T-helper 17 cell (primary cell): ENCODE results near the gene TDRD9. TPM values are rescaled to one million over a fixed set of nuclear protein-coding genes. Genes with fewer than 3 reads are reported as not detected.

Source experiments
- ATAC-seq: fragments of 150-1000 bp; cut with Tn5 transposase; 2 replicates; pipeline ENCODE4 v1.10.0; 2021; ENCODE audit warnings: mild to moderate bottlenecking, moderate library complexity
- DNase-seq, 3 donors: peaks; one replicate each; pipeline versions ENCODE4 v3.0.0 to v3.0.0-alpha.2; 2020 to 2021
- H3K9me3 ChIP-seq: one replicate; pipeline ENCODE4 v1.7.0; 2013; ENCODE audit warnings: low read length, mild to moderate bottlenecking; ENCODE audit not compliant: control insufficient read depth, poor library complexity, severe bottlenecking
- H3K27ac Mint-ChIP-seq: one replicate; pipeline ENCODE4 v1.8.0; 2022; ENCODE audit warnings: mild to moderate bottlenecking, moderate library complexity, mixed read lengths
- H3K27me3 Mint-ChIP-seq: one replicate; pipeline ENCODE4 v1.8.0; 2022; ENCODE audit warnings: mixed read lengths
- H3K36me3 Mint-ChIP-seq: one replicate; pipeline ENCODE4 v1.8.0; 2022; ENCODE audit warnings: low read depth, mixed read lengths
- H3K4me1 Mint-ChIP-seq: one replicate; pipeline ENCODE4 v1.8.0; 2022; ENCODE audit warnings: mild to moderate bottlenecking, mixed read lengths
- H3K4me3 Mint-ChIP-seq: one replicate; pipeline ENCODE4 v1.8.0; 2022; ENCODE audit warnings: mild to moderate bottlenecking, moderate library complexity, mixed read lengths
- total RNA-seq, 4 donors: library from RNA in 2 of 4; stranded (reverse) in 2 of 4; gene quantifications; one replicate each; pipeline ENCODE4 v1.2.3 and lab custom pipeline; 2022 to 2026

TDRD9 gene
- total RNA-seq, 2 donors from 2014 or later = 1.0 TPM; not detected in 1

- H3K4me1 Mint-ChIP-seq = no peaks in the 10 kb centered on the region
- no peak for ATAC-seq
- no peak overlapping the region for H3K27ac Mint-ChIP-seq
- peaks cover 82% of the 10 kb centered on the region for H3K27me3 Mint-ChIP-seq
- no peak for DNase-seq
- no peak overlapping the region for H3K4me3 Mint-ChIP-seq
- no peaks in the 10 kb centered on the region for H3K9me3 ChIP-seq
- peaks cover 4% of the 10 kb centered on the region for H3K36me3 Mint-ChIP-seq
Observed at GRCh38 chr14:104037903-104038302, 109.6 kb downstream of the TDRD9 start.

- DNase-seq = no peak
- H3K4me3 Mint-ChIP-seq = no peak overlapping the region
- no peak overlapping the region for H3K27ac Mint-ChIP-seq
- peaks cover 76% of the 10 kb centered on the region for H3K27me3 Mint-ChIP-seq
- H3K4me1 Mint-ChIP-seq = no peaks in the 10 kb centered on the region
- H3K9me3 ChIP-seq = no peaks in the 10 kb centered on the region
- H3K36me3 Mint-ChIP-seq = peaks cover 4% of the 10 kb centered on the region
- no peak for ATAC-seq
Observed at GRCh38 chr14:104039214-104039613, 111.0 kb downstream of the TDRD9 start.

- Mint-ChIP-seq H3K27ac (no peak overlapping the region), H3K27me3 (peaks cover 74% of the 10 kb centered on the region), H3K36me3 (peaks cover 4% of the 10 kb centered on the region), H3K4me3 (no peak overlapping the region), H3K4me1 (no peaks in the 10 kb centered on the region)
- DNase-seq (no peak), ATAC-seq (no peak)
- no peaks in the 10 kb centered on the region for H3K9me3 ChIP-seq
Observed at GRCh38 chr14:104040539-104040938, 112.3 kb downstream of the TDRD9 start.

GRCh38 chr14:104041430-104042104, 113.3 kb downstream of the TDRD9 start:
- no peaks in the 10 kb centered on the region for H3K9me3 ChIP-seq
- Mint-ChIP-seq H3K27ac (no peak overlapping the region), H3K4me3 (no peak overlapping the region), H3K36me3 (peaks cover 4% of the 10 kb centered on the region), H3K4me1 (no peaks in the 10 kb centered on the region), H3K27me3 (peaks cover 75% of the 10 kb centered on the region)
- ATAC-seq (no peak), DNase-seq (no peak)

GRCh38 chr14:104044016-104044415, 115.8 kb downstream of the TDRD9 start:
- Mint-ChIP-seq H3K27me3 (peaks cover 62% of the 10 kb centered on the region), H3K27ac (no peak overlapping the region), H3K36me3 (peaks cover 4% of the 10 kb centered on the region), H3K4me1 (no peaks in the 10 kb centered on the region), H3K4me3 (no peak overlapping the region)
- no peak for ATAC-seq
- DNase-seq = no peak
- H3K9me3 ChIP-seq = no peaks in the 10 kb centered on the region

GRCh38 chr14:104047761-104048160, 119.5 kb downstream of the TDRD9 start:
- H3K27ac Mint-ChIP-seq = no peak overlapping the region
- DNase-seq = no peak
- no peaks in the 10 kb centered on the region for H3K4me1 Mint-ChIP-seq
- no peaks in the 10 kb centered on the region for H3K36me3 Mint-ChIP-seq
- peaks cover 53% of the 10 kb centered on the region for H3K27me3 Mint-ChIP-seq
- no peak overlapping the region for H3K4me3 Mint-ChIP-seq
- no peaks in the 10 kb centered on the region for H3K9me3 ChIP-seq
- ATAC-seq = no peak

GRCh38 chr14:104048758-104049507, 120.7 kb downstream of the TDRD9 start:
- no peaks in the 10 kb centered on the region for H3K9me3 ChIP-seq
- H3K4me1 Mint-ChIP-seq = no peaks in the 10 kb centered on the region
- H3K27me3 Mint-ChIP-seq = peaks cover 57% of the 10 kb centered on the region
- DNase-seq (no peak), ATAC-seq (no peak)
- H3K27ac Mint-ChIP-seq = no peak overlapping the region
- H3K36me3 Mint-ChIP-seq = no peaks in the 10 kb centered on the region
- H3K4me3 Mint-ChIP-seq = no peak overlapping the region

GRCh38 chr14:104049576-104050240, 121.5 kb downstream of the TDRD9 start:
- Mint-ChIP-seq H3K36me3 (no peaks in the 10 kb centered on the region), H3K27me3 (peaks cover 57% of the 10 kb centered on the region), H3K4me1 (no peaks in the 10 kb centered on the region), H3K4me3 (no peak overlapping the region), H3K27ac (no peak overlapping the region)
- ATAC-seq (no peak), DNase-seq (no peak)
- no peaks in the 10 kb centered on the region for H3K9me3 ChIP-seq

- no peaks in the 10 kb centered on the region for H3K9me3 ChIP-seq
- DNase-seq (no peak), ATAC-seq (no peak)
- Mint-ChIP-seq H3K36me3 (no peaks in the 10 kb centered on the region), H3K4me3 (no peak overlapping the region), H3K4me1 (no peaks in the 10 kb centered on the region), H3K27me3 (peaks cover 58% of the 10 kb centered on the region), H3K27ac (no peak overlapping the region)
Observed at GRCh38 chr14:104051092-104051813, 123.0 kb downstream of the TDRD9 start.

GRCh38 chr14:104054222-104054905, 126.1 kb downstream of the TDRD9 start:
- ATAC-seq (no peak), DNase-seq (no peak)
- peaks cover 59% of the 10 kb centered on the region for H3K27me3 Mint-ChIP-seq
- no peak overlapping the region for H3K27ac Mint-ChIP-seq
- H3K36me3 Mint-ChIP-seq = no peaks in the 10 kb centered on the region
- H3K4me3 Mint-ChIP-seq = no peak overlapping the region
- no peaks in the 10 kb centered on the region for H3K9me3 ChIP-seq
- H3K4me1 Mint-ChIP-seq = no peaks in the 10 kb centered on the region

GRCh38 chr14:104062281-104062680, 134.0 kb downstream of the TDRD9 start:
- Mint-ChIP-seq H3K27ac (no peak overlapping the region), H3K36me3 (peaks cover 2% of the 10 kb centered on the region), H3K4me1 (no peaks in the 10 kb centered on the region), H3K27me3 (peaks cover 67% of the 10 kb centered on the region), H3K4me3 (no peak overlapping the region)
- H3K9me3 ChIP-seq = peaks cover 4% of the 10 kb centered on the region
- ATAC-seq (no peak), DNase-seq (no peak)

- DNase-seq = no peak
- H3K4me3 Mint-ChIP-seq = no peak overlapping the region
- H3K4me1 Mint-ChIP-seq = no peaks in the 10 kb centered on the region
- H3K27ac Mint-ChIP-seq = no peak overlapping the region
- H3K27me3 Mint-ChIP-seq = peaks cover 63% of the 10 kb centered on the region
- no peak for ATAC-seq
- peaks cover 4% of the 10 kb centered on the region for H3K9me3 ChIP-seq
- peaks cover 2% of the 10 kb centered on the region for H3K36me3 Mint-ChIP-seq
Observed at GRCh38 chr14:104064003-104064402, 135.7 kb downstream of the TDRD9 start.
